Parathyroid adenoma (tissue), 2 donors: Measurements from ENCODE around the gene WWOX.

Experiments used
- H2AFZ ChIP-seq: fragments of 300-600 bp; sonication (generic); one replicate; pipeline ENCODE4 v1.7.0; 2017; ENCODE audit warnings: antibody characterized with exemption, mild to moderate bottlenecking
- H3K27ac ChIP-seq: fragments of 300-600 bp; sonication (generic); one replicate; pipeline ENCODE4 v1.7.0; 2017
- H3K27me3 ChIP-seq: fragments of 300-600 bp; sonication (generic); one replicate; pipeline ENCODE4 v1.7.0; 2017; ENCODE audit warnings: low read length; ENCODE audit not compliant: control insufficient read depth, insufficient read depth
- H3K36me3 ChIP-seq: fragments of 300-600 bp; sonication (generic); one replicate; pipeline ENCODE4 v1.7.0; 2017; ENCODE audit warnings: low read length; ENCODE audit not compliant: control insufficient read depth, insufficient read depth
- H3K4me1 ChIP-seq: fragments of 300-600 bp; sonication (generic); one replicate; pipeline ENCODE4 v1.7.0; 2017; ENCODE audit warnings: control low read depth
- H3K4me2 ChIP-seq: fragments of 300-600 bp; sonication (generic); one replicate; pipeline ENCODE4 v1.7.0; 2017; ENCODE audit warnings: low read length
- H3K4me3 ChIP-seq: fragments of 300-600 bp; sonication (generic); one replicate; pipeline ENCODE4 v1.7.0; 2017; ENCODE audit warnings: low read depth, low read length
- H3K79me2 ChIP-seq: fragments of 300-600 bp; sonication (generic); one replicate; pipeline ENCODE4 v1.7.0; 2017; ENCODE audit warnings: control low read depth
- H3K9ac ChIP-seq: fragments of 300-600 bp; sonication (generic); one replicate; pipeline ENCODE4 v1.7.0; 2017; ENCODE audit warnings: mild to moderate bottlenecking
- H3K9me3 ChIP-seq: fragments of 300-600 bp; sonication (generic); one replicate; pipeline ENCODE4 v1.7.0; 2017; ENCODE audit warnings: low read length; ENCODE audit not compliant: control insufficient read depth
- CTCF ChIP-seq: fragments of 300-600 bp; sonication (generic); IDR thresholded peaks from one replicate; pipeline ENCODE4 v1.7.0; 2017; ENCODE audit warnings: antibody characterized with exemption, mild to moderate bottlenecking
- donor health status: primary hyperparathyroidism.

WWOX gene

GRCh38 chr16:79008036-79008868 lies 908.8 kb downstream of the WWOX start:
- Histone ChIP-seq H3K4me2 (no peak overlapping the region), H3K79me2 (no peaks in the 10 kb centered on the region), H2AFZ (no peak overlapping the region), H3K9me3 (no peaks in the 10 kb centered on the region), H3K36me3 (no peaks in the 10 kb centered on the region), H3K9ac (no peak overlapping the region), H3K4me3 (no peak overlapping the region), H3K27me3 (no peaks in the 10 kb centered on the region), H3K27ac (no peak overlapping the region), H3K4me1 (no peaks in the 10 kb centered on the region)
- no peak for TF ChIP-seq CTCF

- no peaks in the 10 kb centered on the region for H3K79me2 ChIP-seq
- H3K4me3 ChIP-seq, result no peak overlapping the region
- H3K4me2 ChIP-seq, result no peak overlapping the region
- H2AFZ ChIP-seq, result no peak overlapping the region
- no peaks in the 10 kb centered on the region for H3K4me1 ChIP-seq
- H3K9ac ChIP-seq, result no peak overlapping the region
- H3K9me3 ChIP-seq, result no peaks in the 10 kb centered on the region
- no peaks in the 10 kb centered on the region for H3K27me3 ChIP-seq
- H3K27ac ChIP-seq, result no peak overlapping the region
- no peak for TF ChIP-seq CTCF
- no peaks in the 10 kb centered on the region for H3K36me3 ChIP-seq
These were observed 909.4 kb downstream of the WWOX start for GRCh38 chr16:79008869-79009179.

- Histone ChIP-seq H3K4me1 (no peaks in the 10 kb centered on the region), H3K27me3 (no peaks in the 10 kb centered on the region), H3K4me2 (no peak overlapping the region), H3K36me3 (no peaks in the 10 kb centered on the region), H3K79me2 (no peaks in the 10 kb centered on the region), H3K9me3 (no peaks in the 10 kb centered on the region), H3K9ac (no peak overlapping the region), H2AFZ (no peak overlapping the region), H3K27ac (no peak overlapping the region), H3K4me3 (no peak overlapping the region)
- no peak for TF ChIP-seq CTCF
These were observed 910.4 kb downstream of the WWOX start for GRCh38 chr16:79009896-79010295.

- Histone ChIP-seq H3K79me2 (no peaks in the 10 kb centered on the region), H3K4me2 (no peak overlapping the region), H3K4me3 (no peak overlapping the region), H3K4me1 (no peaks in the 10 kb centered on the region), H2AFZ (no peak overlapping the region), H3K9ac (no peak overlapping the region), H3K27ac (no peak overlapping the region), H3K9me3 (no peaks in the 10 kb centered on the region), H3K36me3 (no peaks in the 10 kb centered on the region), H3K27me3 (no peaks in the 10 kb centered on the region)
- no peak for TF ChIP-seq CTCF
These were observed 911.8 kb downstream of the WWOX start for GRCh38 chr16:79011282-79011681.
